ENCODE results near the gene SLC9A8. TPM values are rescaled to one million over a fixed set of nuclear protein-coding genes. Genes with fewer than 3 reads are reported as not detected.

Gene SLC9A8
- total RNA-seq, 1 experiment from 2014 or later = 6.7 TPM

DNA sequence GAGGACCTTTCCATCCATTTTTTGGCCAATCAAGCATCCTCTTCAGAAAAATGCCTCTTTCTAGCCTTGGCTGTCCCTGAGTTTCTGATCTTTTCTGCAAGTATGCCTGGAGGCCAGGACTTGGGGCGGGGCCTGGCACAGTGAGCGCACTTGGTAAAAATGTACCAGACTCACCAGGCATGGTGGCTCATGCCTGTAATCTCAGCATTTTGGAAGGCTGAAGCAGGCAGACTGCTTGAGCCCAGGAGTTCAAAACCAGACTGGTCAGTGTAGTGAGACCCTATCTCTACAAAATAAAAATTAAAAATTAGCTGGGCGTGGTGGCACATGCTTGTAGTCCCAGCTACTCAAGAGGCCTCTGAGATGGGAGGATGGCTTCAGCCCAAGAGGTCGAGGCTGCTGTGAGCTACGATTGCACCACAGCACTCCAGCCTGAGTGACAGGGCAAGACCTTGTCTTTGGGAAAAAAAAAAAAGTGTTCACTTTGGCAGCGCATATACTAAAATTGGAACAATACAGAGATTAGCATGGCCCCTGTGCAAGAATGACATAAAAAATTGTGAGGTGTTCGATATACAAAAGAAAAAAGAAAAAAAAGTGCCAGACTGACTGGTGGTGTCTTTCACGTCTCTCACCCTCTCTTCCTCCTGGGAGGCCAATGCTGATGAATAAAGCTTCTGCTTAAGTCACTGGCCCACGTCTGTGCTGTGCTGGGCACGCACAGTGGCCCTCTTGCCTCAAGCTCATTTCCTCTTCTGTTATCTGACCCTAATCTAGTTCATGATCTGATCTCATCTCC, 18.1 kb upstream of the SLC9A8 start:
- ChIA-PET RAD21 (ENCODE audit: low non-redundant PET in 1 of 2, low total read pairs in 2 of 2, uncharacterized antibody in 2 of 2, unreplicated experiment in 2 of 2) (no interaction called here), POLR2A (interaction anchor here (1.3 kb wide), 1 partner anchor 77 kb away, joined by 3 read pairs; no protein-coding TSS in a partner anchor), CTCF (no interaction called here)
- TF ChIP-seq EZH2phosphoT487 (IDR thresholded peaks at IDR 0.05; ENCODE audit: borderline replicate concordance) (no peak), EZH2 (IDR thresholded peaks at IDR 0.05) (no peak), SP1 (IDR thresholded peaks at IDR 0.05; ENCODE audit: low read depth) (no peak), SIN3A (IDR thresholded peaks at IDR 0.05; ENCODE audit: low read depth) (no peak), ZFX (IDR thresholded peaks at IDR 0.05) (no peak), ELF1 (IDR thresholded peaks at IDR 0.05; ENCODE audit: borderline replicate concordance, low read depth) (no peak), POLR2AphosphoS5 (IDR thresholded peaks at IDR 0.05; ENCODE audit: low read depth, low read length) (no peak), SRF (IDR thresholded peaks at IDR 0.05; ENCODE audit: low read depth) (no peak), RAD21 (IDR thresholded peaks at IDR 0.05; ENCODE audit: low read depth) (no peak), EGR1 (IDR thresholded peaks at IDR 0.05; ENCODE audit: low read depth) (no peak), CBX3 (IDR thresholded peaks at IDR 0.05; ENCODE audit: low read depth) (no peak), JUND (IDR thresholded peaks at IDR 0.05) (no peak), FOSL1 (IDR thresholded peaks at IDR 0.05; ENCODE audit: low read depth) (no peak)
- TF ChIP-seq, protein P1, sequence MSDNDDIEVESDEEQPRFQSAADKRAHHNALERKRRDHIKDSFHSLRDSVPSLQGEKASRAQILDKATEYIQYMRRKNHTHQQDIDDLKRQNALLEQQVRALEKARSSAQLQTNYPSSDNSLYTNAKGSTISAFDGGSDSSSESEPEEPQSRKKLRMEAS (IDR thresholded peaks at IDR 0.05) = no peak
- TF ChIP-seq, protein P2, sequence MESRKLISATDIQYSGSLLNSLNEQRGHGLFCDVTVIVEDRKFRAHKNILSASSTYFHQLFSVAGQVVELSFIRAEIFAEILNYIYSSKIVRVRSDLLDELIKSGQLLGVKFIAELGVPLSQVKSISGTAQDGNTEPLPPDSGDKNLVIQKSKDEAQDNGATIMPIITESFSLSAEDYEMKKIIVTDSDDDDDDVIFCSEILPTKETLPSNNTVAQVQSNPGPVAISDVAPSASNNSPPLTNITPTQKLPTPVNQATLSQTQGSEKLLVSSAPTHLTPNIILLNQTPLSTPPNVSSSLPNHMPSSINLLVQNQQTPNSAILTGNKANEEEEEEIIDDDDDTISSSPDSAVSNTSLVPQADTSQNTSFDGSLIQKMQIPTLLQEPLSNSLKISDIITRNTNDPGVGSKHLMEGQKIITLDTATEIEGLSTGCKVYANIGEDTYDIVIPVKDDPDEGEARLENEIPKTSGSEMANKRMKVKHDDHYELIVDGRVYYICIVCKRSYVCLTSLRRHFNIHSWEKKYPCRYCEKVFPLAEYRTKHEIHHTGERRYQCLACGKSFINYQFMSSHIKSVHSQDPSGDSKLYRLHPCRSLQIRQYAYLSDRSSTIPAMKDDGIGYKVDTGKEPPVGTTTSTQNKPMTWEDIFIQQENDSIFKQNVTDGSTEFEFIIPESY (IDR thresholded peaks at IDR 0.05; ENCODE audit: extremely low read depth, insufficient replicate concordance, low read length) = no peak
- TF ChIP-seq, protein P3, sequence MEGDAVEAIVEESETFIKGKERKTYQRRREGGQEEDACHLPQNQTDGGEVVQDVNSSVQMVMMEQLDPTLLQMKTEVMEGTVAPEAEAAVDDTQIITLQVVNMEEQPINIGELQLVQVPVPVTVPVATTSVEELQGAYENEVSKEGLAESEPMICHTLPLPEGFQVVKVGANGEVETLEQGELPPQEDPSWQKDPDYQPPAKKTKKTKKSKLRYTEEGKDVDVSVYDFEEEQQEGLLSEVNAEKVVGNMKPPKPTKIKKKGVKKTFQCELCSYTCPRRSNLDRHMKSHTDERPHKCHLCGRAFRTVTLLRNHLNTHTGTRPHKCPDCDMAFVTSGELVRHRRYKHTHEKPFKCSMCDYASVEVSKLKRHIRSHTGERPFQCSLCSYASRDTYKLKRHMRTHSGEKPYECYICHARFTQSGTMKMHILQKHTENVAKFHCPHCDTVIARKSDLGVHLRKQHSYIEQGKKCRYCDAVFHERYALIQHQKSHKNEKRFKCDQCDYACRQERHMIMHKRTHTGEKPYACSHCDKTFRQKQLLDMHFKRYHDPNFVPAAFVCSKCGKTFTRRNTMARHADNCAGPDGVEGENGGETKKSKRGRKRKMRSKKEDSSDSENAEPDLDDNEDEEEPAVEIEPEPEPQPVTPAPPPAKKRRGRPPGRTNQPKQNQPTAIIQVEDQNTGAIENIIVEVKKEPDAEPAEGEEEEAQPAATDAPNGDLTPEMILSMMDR (IDR thresholded peaks at IDR 0.05 in 2 of 3, conservative IDR thresholded peaks at IDR 0.05 in 1 of 3; ENCODE audit: borderline replicate concordance in 1 of 3, insufficient read depth in 1 of 3, low read depth in 2 of 3, low read length in 2 of 3) = no peak
- TF ChIP-seq, protein P4, sequence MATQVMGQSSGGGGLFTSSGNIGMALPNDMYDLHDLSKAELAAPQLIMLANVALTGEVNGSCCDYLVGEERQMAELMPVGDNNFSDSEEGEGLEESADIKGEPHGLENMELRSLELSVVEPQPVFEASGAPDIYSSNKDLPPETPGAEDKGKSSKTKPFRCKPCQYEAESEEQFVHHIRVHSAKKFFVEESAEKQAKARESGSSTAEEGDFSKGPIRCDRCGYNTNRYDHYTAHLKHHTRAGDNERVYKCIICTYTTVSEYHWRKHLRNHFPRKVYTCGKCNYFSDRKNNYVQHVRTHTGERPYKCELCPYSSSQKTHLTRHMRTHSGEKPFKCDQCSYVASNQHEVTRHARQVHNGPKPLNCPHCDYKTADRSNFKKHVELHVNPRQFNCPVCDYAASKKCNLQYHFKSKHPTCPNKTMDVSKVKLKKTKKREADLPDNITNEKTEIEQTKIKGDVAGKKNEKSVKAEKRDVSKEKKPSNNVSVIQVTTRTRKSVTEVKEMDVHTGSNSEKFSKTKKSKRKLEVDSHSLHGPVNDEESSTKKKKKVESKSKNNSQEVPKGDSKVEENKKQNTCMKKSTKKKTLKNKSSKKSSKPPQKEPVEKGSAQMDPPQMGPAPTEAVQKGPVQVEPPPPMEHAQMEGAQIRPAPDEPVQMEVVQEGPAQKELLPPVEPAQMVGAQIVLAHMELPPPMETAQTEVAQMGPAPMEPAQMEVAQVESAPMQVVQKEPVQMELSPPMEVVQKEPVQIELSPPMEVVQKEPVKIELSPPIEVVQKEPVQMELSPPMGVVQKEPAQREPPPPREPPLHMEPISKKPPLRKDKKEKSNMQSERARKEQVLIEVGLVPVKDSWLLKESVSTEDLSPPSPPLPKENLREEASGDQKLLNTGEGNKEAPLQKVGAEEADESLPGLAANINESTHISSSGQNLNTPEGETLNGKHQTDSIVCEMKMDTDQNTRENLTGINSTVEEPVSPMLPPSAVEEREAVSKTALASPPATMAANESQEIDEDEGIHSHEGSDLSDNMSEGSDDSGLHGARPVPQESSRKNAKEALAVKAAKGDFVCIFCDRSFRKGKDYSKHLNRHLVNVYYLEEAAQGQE (IDR thresholded peaks at IDR 0.05; ENCODE audit: low read depth) = no peak
- H3K4me1 ChIP-seq (ENCODE audit: control insufficient read depth in 1 of 2, insufficient read depth in 2 of 2, low read length in 2 of 2) = peaks cover 4 to 16% of the 10 kb centered on the region in 2 experiments
- peak overlapping the region; percentile 32 for H2AFZ ChIP-seq (ENCODE audit: low read depth, low read length, poor library complexity, severe bottlenecking)
- intact Hi-C loops (cut with micrococcal nuclease) = no loop called here
- BruUV-seq (replicated peaks) = no TSS peak
- H3K27ac ChIP-seq (ENCODE audit: low read depth, low read length) = no peak overlapping the region
- H3K36me3 ChIP-seq (ENCODE audit: control insufficient read depth in 1 of 2, insufficient read depth in 2 of 2, low read length in 2 of 2) = no peaks in the 10 kb centered on the region
- DNase-seq (ENCODE audit: low read depth, low spot score) = no peak
- no peaks in the 10 kb centered on the region for H3K9me2 ChIP-seq (ENCODE audit: insufficient read depth)
- no peaks in the 10 kb centered on the region for H3K79me2 ChIP-seq (ENCODE audit: insufficient read depth, low read length)
- no peaks in the 10 kb centered on the region for H3K9me3 ChIP-seq (ENCODE audit: control insufficient read depth in 1 of 2, insufficient read depth in 1 of 2, low read depth in 1 of 2, low read length in 2 of 2)
- peak overlapping the region; percentile 30 for H3K4me2 ChIP-seq (ENCODE audit: low read length)
- no peaks in the 10 kb centered on the region for H4K20me1 ChIP-seq (ENCODE audit: insufficient read depth)
- no peak overlapping the region for H3K9ac ChIP-seq (ENCODE audit: low read length)
- ATAC-seq = no peak
- H3K4me3 ChIP-seq (replicated peaks in 1 of 2; ENCODE audit: low read depth in 1 of 2, low read length in 2 of 2) = no peak overlapping the region
- H3K27me3 ChIP-seq (ENCODE audit: insufficient read depth, low read length) = no peaks in the 10 kb centered on the region
